RWPE2 (cell line): Measurements from ENCODE around the gene RFPL4AL1.
"Not testable (repeated sequence)": the region's sequence is repeated elsewhere in the genome, so short reads cannot be mapped to it uniquely, and the experiment has no call there.

Source experiments
- ATAC-seq: fragments of 200-7000 bp; cut with Tn5 transposase; 3 replicates; pipeline ENCODE4 v1.9.1; 2021; ENCODE audit warnings: low read depth
- DNase-seq: peaks from one replicate; pipeline ENCODE4 v3.0.0-alpha.2; 2020; ENCODE audit warnings: low spot score
- H3K27ac ChIP-seq: fragments of 450-650 bp; 2 replicates; pipeline ENCODE4 v1.5.1; 2017; ENCODE audit warnings: mild to moderate bottlenecking; ENCODE audit not compliant: poor library complexity, severe bottlenecking
- H3K27me3 ChIP-seq: fragments of 250-450 bp; sonication (Bioruptor Pico); 2 replicates; pipeline ENCODE4 v1.5.1; 2021; ENCODE audit warnings: mild to moderate bottlenecking, moderate library complexity; ENCODE audit not compliant: insufficient read depth, poor library complexity, severe bottlenecking
- H3K36me3 ChIP-seq: fragments of 250-450 bp; sonication (Bioruptor Pico); 2 replicates; pipeline ENCODE4 v1.5.1; 2020; ENCODE audit warnings: low read depth, mild to moderate bottlenecking, moderate library complexity
- H3K4me1 ChIP-seq: fragments of 250-450 bp; sonication (Bioruptor Pico); 2 replicates; pipeline ENCODE4 v1.5.1; 2021; ENCODE audit warnings: mild to moderate bottlenecking, moderate library complexity; ENCODE audit not compliant: insufficient read depth, poor library complexity, severe bottlenecking
- H3K4me3 ChIP-seq: fragments of 250-450 bp; sonication (Bioruptor Pico); 2 replicates; pipeline ENCODE4 v1.5.1; 2021; ENCODE audit warnings: mild to moderate bottlenecking, moderate library complexity; ENCODE audit not compliant: severe bottlenecking
- H3K9me3 ChIP-seq: fragments of 250-450 bp; sonication (Bioruptor Pico); 2 replicates; pipeline ENCODE4 v1.5.1; 2021; ENCODE audit warnings: mild to moderate bottlenecking, moderate library complexity; ENCODE audit not compliant: severe bottlenecking
- TF ChIP-seq, protein P1 (sequence below): fragments of 450-650 bp; IDR thresholded peaks from one replicate; pipeline ENCODE4 v1.5.1; 2017; ENCODE audit warnings: mild to moderate bottlenecking, moderate library complexity; ENCODE audit not compliant: poor library complexity, severe bottlenecking

RFPL4AL1 gene

DNA sequence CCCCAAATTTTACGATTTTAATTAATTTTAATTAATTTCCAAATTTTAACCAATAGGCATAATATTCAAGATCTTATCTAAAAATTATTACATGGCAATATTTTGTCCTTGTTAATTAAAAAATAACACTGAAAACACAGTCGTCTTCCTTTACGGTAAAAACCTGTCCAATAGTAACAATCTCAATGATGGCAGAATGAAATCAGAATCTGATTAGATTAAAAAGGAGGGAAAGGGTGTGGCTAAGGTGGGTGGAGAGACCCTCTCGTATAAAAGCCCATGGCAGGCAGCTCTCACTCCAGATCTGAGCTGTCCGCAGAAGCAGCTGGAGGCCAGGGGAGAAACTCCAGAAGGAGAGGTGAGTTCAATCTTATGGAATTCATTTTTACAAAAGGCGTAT, at the start of gene RFPL4AL1:
TSS of gene RFPL4AL1 (plus strand) at position 301 of the 400 bp plus-strand sequence. CDS start 2,687 bp downstream, outside the sequence.
- not testable (repeated sequence) for DNase-seq, H3K27ac ChIP-seq, H3K27me3 ChIP-seq, H3K36me3 ChIP-seq, H3K9me3 ChIP-seq, H3K4me3 ChIP-seq, H3K4me1 ChIP-seq, ATAC-seq

DNA sequence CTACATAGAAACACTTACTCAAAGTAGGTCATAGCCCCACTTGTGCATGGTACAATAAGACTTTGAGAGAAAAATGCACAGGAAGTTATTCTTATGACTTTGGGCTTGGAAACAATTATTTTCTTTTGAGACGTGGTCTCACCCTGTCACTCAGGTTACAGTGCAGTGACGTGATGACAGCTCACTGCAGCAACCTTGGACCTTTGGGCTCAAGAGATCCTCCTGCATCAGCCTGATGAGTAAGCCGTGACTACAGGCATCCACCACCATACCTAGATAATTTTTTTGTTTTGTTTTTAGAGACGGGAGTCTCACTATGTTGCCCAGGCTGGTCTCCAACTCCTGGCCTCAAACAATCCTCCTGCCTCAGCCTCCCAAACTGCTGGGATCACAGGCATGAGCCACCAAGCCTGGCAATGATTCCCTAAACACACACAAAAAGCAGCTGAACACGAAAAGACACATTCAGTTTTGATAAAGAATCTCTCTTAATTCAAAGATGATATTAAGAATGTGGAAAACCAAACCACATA, 48.6 kb upstream of the RFPL4AL1 start:
- TF ChIP-seq, protein P1, sequence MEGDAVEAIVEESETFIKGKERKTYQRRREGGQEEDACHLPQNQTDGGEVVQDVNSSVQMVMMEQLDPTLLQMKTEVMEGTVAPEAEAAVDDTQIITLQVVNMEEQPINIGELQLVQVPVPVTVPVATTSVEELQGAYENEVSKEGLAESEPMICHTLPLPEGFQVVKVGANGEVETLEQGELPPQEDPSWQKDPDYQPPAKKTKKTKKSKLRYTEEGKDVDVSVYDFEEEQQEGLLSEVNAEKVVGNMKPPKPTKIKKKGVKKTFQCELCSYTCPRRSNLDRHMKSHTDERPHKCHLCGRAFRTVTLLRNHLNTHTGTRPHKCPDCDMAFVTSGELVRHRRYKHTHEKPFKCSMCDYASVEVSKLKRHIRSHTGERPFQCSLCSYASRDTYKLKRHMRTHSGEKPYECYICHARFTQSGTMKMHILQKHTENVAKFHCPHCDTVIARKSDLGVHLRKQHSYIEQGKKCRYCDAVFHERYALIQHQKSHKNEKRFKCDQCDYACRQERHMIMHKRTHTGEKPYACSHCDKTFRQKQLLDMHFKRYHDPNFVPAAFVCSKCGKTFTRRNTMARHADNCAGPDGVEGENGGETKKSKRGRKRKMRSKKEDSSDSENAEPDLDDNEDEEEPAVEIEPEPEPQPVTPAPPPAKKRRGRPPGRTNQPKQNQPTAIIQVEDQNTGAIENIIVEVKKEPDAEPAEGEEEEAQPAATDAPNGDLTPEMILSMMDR: no peak
- H3K27me3 ChIP-seq: no peaks in the 10 kb centered on the region
- no peaks in the 10 kb centered on the region for H3K9me3 ChIP-seq

GRCh38 chr19:55720801-55721200, 48.1 kb upstream of the RFPL4AL1 start:
- DNase-seq: no peak

More for the DNA sequence above, 48.6 kb upstream of the RFPL4AL1 start:
- ATAC-seq (no peak), DNase-seq (no peak)
- Histone ChIP-seq H3K27ac (no peak overlapping the region), H3K4me1 (no peaks in the 10 kb centered on the region), H3K4me3 (no peak overlapping the region), H3K36me3 (no peaks in the 10 kb centered on the region)

DNA sequence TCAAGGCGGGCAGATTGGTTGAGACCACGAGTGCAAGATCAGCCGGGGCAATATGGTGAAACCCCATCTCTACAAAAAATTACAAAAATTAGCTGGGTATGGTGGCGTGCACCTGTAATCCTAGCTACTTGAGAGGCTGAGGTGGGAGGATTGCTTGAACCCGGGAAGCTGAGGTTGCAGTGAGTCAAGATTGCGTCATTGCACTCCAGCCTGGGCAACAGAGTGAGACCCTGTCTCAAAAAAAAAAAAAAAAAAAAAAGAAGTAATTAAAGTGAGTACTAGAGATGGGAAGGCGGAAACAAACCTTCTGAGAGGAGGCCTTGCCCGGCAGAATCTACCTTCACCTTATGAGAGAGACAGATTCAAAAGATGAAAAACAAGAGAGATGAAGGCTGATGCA, 45.4 kb upstream of the RFPL4AL1 start:
- TF ChIP-seq, protein P1: no peak
- no peak for DNase-seq
- Histone ChIP-seq H3K27me3 (no peaks in the 10 kb centered on the region), H3K9me3 (no peaks in the 10 kb centered on the region), H3K36me3 (no peaks in the 10 kb centered on the region), H3K27ac (no peak overlapping the region), H3K4me3 (no peak overlapping the region), H3K4me1 (no peaks in the 10 kb centered on the region)
- no peak for ATAC-seq

More at GRCh38 chr19:55720801-55721200, 48.1 kb upstream of the RFPL4AL1 start:
- H3K4me3 ChIP-seq: no peak overlapping the region
- H3K27me3 ChIP-seq: no peaks in the 10 kb centered on the region
- H3K9me3 ChIP-seq: no peaks in the 10 kb centered on the region
- H3K27ac ChIP-seq: no peak overlapping the region
- no peak for ATAC-seq
- H3K36me3 ChIP-seq: no peaks in the 10 kb centered on the region
- TF ChIP-seq, protein P1: no peak
- H3K4me1 ChIP-seq: no peaks in the 10 kb centered on the region

DNA sequence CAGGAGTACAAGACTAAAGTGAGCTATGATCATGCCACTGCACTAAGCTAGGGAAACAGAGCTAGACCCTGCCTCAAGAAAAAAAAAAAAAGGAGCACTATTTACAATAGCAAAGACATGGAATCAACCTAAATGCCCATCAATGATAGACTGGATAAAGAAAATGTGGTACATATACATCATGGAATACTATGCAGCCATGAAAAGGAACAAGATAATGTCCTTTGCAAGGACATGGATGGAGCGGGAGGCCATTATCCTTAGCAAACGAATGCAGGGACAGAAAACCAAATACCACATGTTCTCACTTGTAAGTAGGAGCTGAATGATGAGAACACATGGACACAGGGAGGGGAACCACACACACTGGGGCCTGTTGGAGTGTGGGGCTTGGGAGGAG, 38.5 kb upstream of the RFPL4AL1 start:
- H3K36me3 ChIP-seq, H3K27me3 ChIP-seq, ATAC-seq, H3K27ac ChIP-seq, DNase-seq, H3K9me3 ChIP-seq, H3K4me1 ChIP-seq, H3K4me3 ChIP-seq: not testable (repeated sequence)

- TF ChIP-seq, protein P1: no peak
- DNase-seq (no peak), ATAC-seq (no peak)
- no peaks in the 10 kb centered on the region for H3K36me3 ChIP-seq
- H3K4me3 ChIP-seq: no peak within 1 kb of the TSS
- no peaks in the 10 kb centered on the region for H3K27me3 ChIP-seq
- no peak within 1 kb of the TSS for H3K27ac ChIP-seq
- no peaks in the 10 kb centered on the region for H3K4me1 ChIP-seq
- H3K9me3 ChIP-seq: no peaks in the 10 kb centered on the region
Measured at GRCh38 chr19:55738302-55738701, 30.6 kb upstream of the RFPL4AL1 start, which contains the start of gene NLRP9. Gene NLRP9 (minus strand): TSS chr19:55738402. CDS start chr19:55738374, 28 bp downstream.
